Choroid plexus epithelial cell (primary cell): ENCODE data around the gene KIR2DL4.
"Not testable (repeated sequence)": the region's sequence is repeated elsewhere in the genome, so short reads cannot be mapped to it uniquely, and the experiment has no call there.

Experiments used
- DNase-seq: peaks from one replicate; pipeline ENCODE4 v3.0.0-alpha.2; 2010; ENCODE audit warnings: low read depth
- H3K4me3 ChIP-seq: 2 replicates; pipeline ENCODE4 v1.5.1; 2011; ENCODE audit warnings: low read depth, mild to moderate bottlenecking, control low read depth, low read length, moderate library complexity
- TF ChIP-seq, protein P1 (sequence below): conservative IDR thresholded peaks from 2 replicates; pipeline ENCODE4 v1.5.1; 2011; ENCODE audit warnings: low read depth, mild to moderate bottlenecking, control low read depth, inconsistent platforms, low read length, moderate library complexity

Gene KIR2DL4

DNA sequence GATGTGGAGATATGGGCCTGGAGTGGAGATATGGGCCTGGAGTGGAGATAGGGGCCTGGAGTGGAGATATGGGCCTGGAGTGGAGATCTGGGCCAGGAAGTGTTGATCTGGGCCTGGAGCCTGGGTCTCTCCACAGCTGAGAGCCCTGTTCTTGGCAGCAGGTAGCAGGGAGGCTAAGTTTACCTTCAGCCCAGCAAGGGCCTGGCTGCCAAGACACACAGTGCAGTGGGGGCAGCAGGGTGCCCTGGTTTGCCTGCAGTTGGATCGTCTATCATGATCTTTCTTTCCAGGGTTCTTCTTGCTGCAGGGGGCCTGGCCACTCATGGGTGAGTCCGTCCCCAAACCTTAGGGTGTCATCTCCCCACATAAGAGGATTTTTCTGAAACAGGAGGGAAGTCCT is 47.5 kb downstream of the KIR2DL4 start:
- TF ChIP-seq, protein P1, sequence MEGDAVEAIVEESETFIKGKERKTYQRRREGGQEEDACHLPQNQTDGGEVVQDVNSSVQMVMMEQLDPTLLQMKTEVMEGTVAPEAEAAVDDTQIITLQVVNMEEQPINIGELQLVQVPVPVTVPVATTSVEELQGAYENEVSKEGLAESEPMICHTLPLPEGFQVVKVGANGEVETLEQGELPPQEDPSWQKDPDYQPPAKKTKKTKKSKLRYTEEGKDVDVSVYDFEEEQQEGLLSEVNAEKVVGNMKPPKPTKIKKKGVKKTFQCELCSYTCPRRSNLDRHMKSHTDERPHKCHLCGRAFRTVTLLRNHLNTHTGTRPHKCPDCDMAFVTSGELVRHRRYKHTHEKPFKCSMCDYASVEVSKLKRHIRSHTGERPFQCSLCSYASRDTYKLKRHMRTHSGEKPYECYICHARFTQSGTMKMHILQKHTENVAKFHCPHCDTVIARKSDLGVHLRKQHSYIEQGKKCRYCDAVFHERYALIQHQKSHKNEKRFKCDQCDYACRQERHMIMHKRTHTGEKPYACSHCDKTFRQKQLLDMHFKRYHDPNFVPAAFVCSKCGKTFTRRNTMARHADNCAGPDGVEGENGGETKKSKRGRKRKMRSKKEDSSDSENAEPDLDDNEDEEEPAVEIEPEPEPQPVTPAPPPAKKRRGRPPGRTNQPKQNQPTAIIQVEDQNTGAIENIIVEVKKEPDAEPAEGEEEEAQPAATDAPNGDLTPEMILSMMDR: no peak
- no peak for DNase-seq
- no peak overlapping the region for H3K4me3 ChIP-seq

DNA sequence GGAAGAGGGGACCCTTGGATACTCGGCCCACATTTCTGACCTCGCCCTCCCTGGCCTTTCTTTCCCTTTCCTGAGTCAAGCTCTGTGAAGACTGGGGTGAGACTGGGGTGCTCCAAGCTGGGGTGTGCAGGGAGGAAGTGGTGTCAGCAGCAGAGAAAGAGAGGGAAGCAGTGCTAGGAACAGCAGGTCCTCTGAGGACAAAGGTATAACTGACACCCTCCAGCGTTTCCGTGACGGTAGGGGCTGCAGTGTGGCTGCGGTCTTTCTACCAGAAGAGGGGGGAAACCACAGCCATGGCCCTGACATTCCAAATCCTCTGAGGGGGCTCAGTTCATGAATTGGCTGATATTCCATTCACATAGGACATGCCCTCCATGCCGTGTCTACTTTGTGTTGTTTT is 47.9 kb downstream of the KIR2DL4 start:
- no peak overlapping the region for H3K4me3 ChIP-seq
- TF ChIP-seq, protein P1: no peak
- DNase-seq: no peak

DNA sequence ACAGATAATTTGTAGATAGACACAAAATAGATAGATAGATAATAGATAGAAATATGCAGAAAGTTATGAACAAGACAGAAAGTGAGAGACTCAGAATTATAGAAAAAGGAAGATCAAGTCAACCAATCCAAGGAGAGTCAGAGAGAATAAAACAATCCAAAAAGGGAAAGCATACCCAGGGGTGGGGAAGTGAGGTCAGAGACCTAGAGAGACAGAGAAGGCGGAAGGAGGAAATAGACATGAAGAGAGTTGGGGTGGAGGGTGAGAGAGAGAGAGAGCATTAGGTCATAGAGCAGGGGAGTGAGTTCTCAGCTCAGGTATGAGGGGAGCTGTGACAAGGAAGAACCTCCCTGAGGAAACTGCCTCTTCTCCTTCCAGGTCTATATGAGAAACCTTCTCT is 51.8 kb downstream of the KIR2DL4 start:
- H3K4me3 ChIP-seq, DNase-seq: not testable (repeated sequence)

DNA sequence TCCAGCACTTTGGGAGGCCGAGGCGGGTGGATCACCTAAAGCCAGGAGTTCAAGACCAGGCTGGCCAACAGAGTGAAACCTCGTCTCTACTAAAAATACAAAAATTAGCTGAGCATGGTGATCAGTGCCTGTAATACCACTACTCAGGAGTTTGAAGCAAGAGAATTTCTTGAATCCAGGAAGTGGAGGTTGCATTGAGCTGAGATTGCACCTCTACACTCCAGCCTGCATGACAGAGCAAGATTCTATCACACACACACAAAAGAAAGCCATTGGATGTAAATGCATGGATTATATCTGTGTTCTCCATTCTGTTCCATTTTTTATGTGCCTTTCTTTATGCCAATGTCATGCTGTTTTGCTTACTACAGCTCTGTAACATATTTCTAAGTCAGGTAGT is 55.1 kb downstream of the KIR2DL4 start:
- not testable (repeated sequence) for H3K4me3 ChIP-seq, DNase-seq

DNA sequence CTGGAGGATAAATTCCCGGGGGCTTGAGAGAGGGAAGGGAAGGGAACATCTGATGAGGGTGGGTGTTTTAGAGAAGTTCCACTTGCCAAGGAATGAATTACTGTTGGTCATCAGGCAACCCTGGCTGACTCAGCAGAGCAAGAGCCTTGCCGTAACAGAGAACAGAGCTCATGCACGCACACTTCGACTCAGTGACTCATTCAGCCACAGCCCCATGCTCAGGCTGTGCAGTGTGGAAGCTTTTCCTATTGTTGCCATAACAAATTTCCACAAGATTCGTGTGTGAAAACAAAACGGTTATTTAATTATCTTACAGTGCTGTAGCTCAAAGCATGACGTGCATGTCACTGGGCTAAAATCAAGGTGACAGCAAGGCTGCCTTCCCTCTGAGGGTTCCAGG is 56.0 kb downstream of the KIR2DL4 start:
- H3K4me3 ChIP-seq, DNase-seq: not testable (repeated sequence)

DNA sequence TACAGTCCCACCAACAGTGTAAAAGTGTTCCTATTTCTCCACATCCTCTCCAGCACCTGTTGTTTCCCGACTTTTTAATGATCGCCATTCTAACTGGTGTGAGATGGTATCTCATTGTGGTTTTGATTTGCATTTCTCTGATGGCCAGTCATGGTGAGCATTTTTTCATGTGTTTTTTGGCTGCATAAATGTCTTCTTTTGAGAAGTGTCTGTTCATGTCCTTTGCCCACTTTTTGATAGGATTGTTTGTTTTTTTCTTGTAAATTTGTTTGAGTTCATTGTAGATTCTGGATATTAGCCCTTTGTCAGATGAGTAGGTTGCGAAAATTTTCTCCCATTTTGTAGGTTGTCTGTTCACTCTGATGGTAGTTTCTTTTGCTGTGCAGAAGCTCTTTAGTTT is 60.0 kb downstream of the KIR2DL4 start:
- DNase-seq, H3K4me3 ChIP-seq: not testable (repeated sequence)
